Rectal smooth muscle tissue (tissue), 1 donor: Measurements from ENCODE around the gene AP3D1.

Source experiments
- H3K27ac ChIP-seq: one replicate; pipeline ENCODE4 v1.7.0; 2013; ENCODE audit warnings: low read depth, low read length, inconsistent platforms
- H3K27me3 ChIP-seq: one replicate; pipeline ENCODE4 v1.7.0; 2013; ENCODE audit warnings: low read length; ENCODE audit not compliant: control insufficient read depth, insufficient read depth
- H3K36me3 ChIP-seq: one replicate; pipeline ENCODE4 v1.7.0; 2013; ENCODE audit warnings: low read length; ENCODE audit not compliant: control insufficient read depth, insufficient read depth
- H3K4me1 ChIP-seq: one replicate; pipeline ENCODE4 v1.7.0; 2013; ENCODE audit warnings: low read length; ENCODE audit not compliant: control insufficient read depth, insufficient read depth
- H3K4me3 ChIP-seq: one replicate; pipeline ENCODE4 v1.7.0; 2013; ENCODE audit warnings: low read length
- H3K9ac ChIP-seq: one replicate; pipeline ENCODE4 v1.7.0; 2013; ENCODE audit warnings: low read length

AP3D1 gene

GRCh38 chr19:2164020-2164998 is 12.9 kb upstream of the AP3D1 start:
- Histone ChIP-seq H3K4me1 (peaks cover 27% of the 10 kb centered on the region), H3K36me3 (no peaks in the 10 kb centered on the region), H3K9ac (no peak overlapping the region), H3K27ac (peak overlapping the region; percentile 91), H3K4me3 (peak overlapping the region; percentile 67), H3K27me3 (no peaks in the 10 kb centered on the region)

GRCh38 chr19:2160379-2160778 is 9.0 kb upstream of the AP3D1 start:
- no peak overlapping the region for H3K27ac ChIP-seq
- no peaks in the 10 kb centered on the region for H3K4me1 ChIP-seq
- no peak overlapping the region for H3K9ac ChIP-seq
- no peak overlapping the region for H3K4me3 ChIP-seq
- H3K36me3 ChIP-seq, result no peaks in the 10 kb centered on the region
- no peaks in the 10 kb centered on the region for H3K27me3 ChIP-seq

- Histone ChIP-seq H3K4me1 (no peaks in the 10 kb centered on the region), H3K27me3 (no peaks in the 10 kb centered on the region), H3K9ac (no peak overlapping the region), H3K36me3 (no peaks in the 10 kb centered on the region), H3K4me3 (no peak overlapping the region), H3K27ac (no peak overlapping the region)
These were observed 6.1 kb upstream of the AP3D1 start for GRCh38 chr19:2157452-2157851.

- Histone ChIP-seq H3K4me3 (no peak overlapping the region), H3K9ac (no peak overlapping the region), H3K27ac (no peak overlapping the region), H3K36me3 (no peaks in the 10 kb centered on the region), H3K4me1 (peaks cover 6% of the 10 kb centered on the region), H3K27me3 (no peaks in the 10 kb centered on the region)
These were observed 3.3 kb upstream of the AP3D1 start for GRCh38 chr19:2154587-2155075.

GRCh38 chr19:2150794-2151338 is 500 bp downstream of the AP3D1 start:
- H3K27ac ChIP-seq, result peak overlapping the region; percentile 74
- no peaks in the 10 kb centered on the region for H3K36me3 ChIP-seq
- H3K27me3 ChIP-seq, result no peaks in the 10 kb centered on the region
- H3K9ac ChIP-seq, result peak overlapping the region; percentile 26
- H3K4me3 ChIP-seq, result peak overlapping the region; percentile 68
- peaks cover 9% of the 10 kb centered on the region for H3K4me1 ChIP-seq

- Histone ChIP-seq H3K27ac (peak overlapping the region; percentile 74), H3K4me3 (peak overlapping the region; percentile 68)
These were observed 1.2 kb downstream of the AP3D1 start for GRCh38 chr19:2149980-2150793.

GRCh38 chr19:2148482-2149135 is 2.8 kb downstream of the AP3D1 start:
- Histone ChIP-seq H3K36me3 (no peaks in the 10 kb centered on the region), H3K4me1 (peaks cover 9% of the 10 kb centered on the region), H3K4me3 (no peak overlapping the region), H3K27ac (no peak overlapping the region), H3K9ac (no peak overlapping the region), H3K27me3 (no peaks in the 10 kb centered on the region)

More at GRCh38 chr19:2149980-2150793, 1.2 kb downstream of the AP3D1 start:
- Histone ChIP-seq H3K27me3 (no peaks in the 10 kb centered on the region), H3K9ac (no peak overlapping the region), H3K4me1 (peaks cover 9% of the 10 kb centered on the region), H3K36me3 (no peaks in the 10 kb centered on the region)

- Histone ChIP-seq H3K27me3 (no peaks in the 10 kb centered on the region), H3K9ac (no peak overlapping the region), H3K4me3 (no peak overlapping the region), H3K27ac (no peak overlapping the region), H3K4me1 (peaks cover 9% of the 10 kb centered on the region), H3K36me3 (no peaks in the 10 kb centered on the region)
These were observed 5.5 kb downstream of the AP3D1 start for GRCh38 chr19:2145831-2146241.

- Histone ChIP-seq H3K36me3 (no peaks in the 10 kb centered on the region), H3K4me1 (peaks cover 3% of the 10 kb centered on the region), H3K4me3 (no peak overlapping the region), H3K27ac (no peak overlapping the region), H3K27me3 (no peaks in the 10 kb centered on the region), H3K9ac (no peak overlapping the region)
These were observed 7.2 kb downstream of the AP3D1 start for GRCh38 chr19:2144190-2144589.

GRCh38 chr19:2142173-2142829 is 9.1 kb downstream of the AP3D1 start:
- Histone ChIP-seq H3K27ac (no peak overlapping the region), H3K27me3 (no peaks in the 10 kb centered on the region), H3K36me3 (peaks cover 8% of the 10 kb centered on the region), H3K9ac (no peak overlapping the region), H3K4me3 (no peak overlapping the region), H3K4me1 (no peaks in the 10 kb centered on the region)

GRCh38 chr19:2140138-2140569 is 11.2 kb downstream of the AP3D1 start:
- no peaks in the 10 kb centered on the region for H3K27me3 ChIP-seq
- H3K4me1 ChIP-seq, result no peaks in the 10 kb centered on the region
- no peak overlapping the region for H3K9ac ChIP-seq
- peaks cover 13% of the 10 kb centered on the region for H3K36me3 ChIP-seq
- H3K4me3 ChIP-seq, result no peak overlapping the region
- H3K27ac ChIP-seq, result no peak overlapping the region
